Endothelial cell of umbilical vein (primary cell): ENCODE results near the gene MRE11. TPM values are rescaled to one million over a fixed set of nuclear protein-coding genes. Genes with fewer than 3 reads are reported as not detected.

ENCODE experiments used
- BruUV-seq: library from RNA; stranded (reverse); fragments of 400-500 nt; replicated peaks from 2 replicates; lab custom pipeline; 2021; lab: Mats Ljungman, UMichigan
- CTCF ChIA-PET: fragments of 300-600, 350-600 bp; sonication (Branson Sonifier 250); formaldehyde crosslinking; loops from one replicate; lab custom pipeline; 2021; ENCODE audit warnings: antibody characterized with exemption, inconsistent platforms; lab: Charles Lee
- POLR2A ChIA-PET: fragments of 300-600, 350-600 bp; sonication (Branson Sonifier 250); formaldehyde crosslinking; loops from one replicate; lab custom pipeline; 2021; ENCODE audit warnings: antibody characterized with exemption, inconsistent platforms; lab: Charles Lee
- DNase-seq: peaks from one replicate; pipeline ENCODE4 v3.0.0-alpha.2; 2011; ENCODE audit warnings: low read depth, low spot score
- FAIRE-seq: peaks from 2 replicates; lab custom pipeline; 2011; peaks lifted over from hg19 to GRCh38; lab: Jason Lieb, UNC
- H2AFZ ChIP-seq: 2 replicates; pipeline ENCODE4 v1.6.0; 2012; ENCODE audit warnings: low read depth, low read length, control low read depth, inconsistent platforms
- H3K27ac ChIP-seq: 2 replicates; pipeline ENCODE4 v1.5.1; 2011; ENCODE audit warnings: low read depth, mild to moderate bottlenecking, control low read depth, low read length, moderate library complexity; ENCODE audit not compliant: insufficient read depth
- H3K27me3 ChIP-seq, 2 experiments: 2 replicates each; pipeline versions ENCODE4 v1.6.0 to v1.6.1; 2011; ENCODE audit warnings: low read length in 2 of 2, mixed read lengths in 1 of 2; ENCODE audit not compliant: control insufficient read depth in 2 of 2, insufficient read depth in 2 of 2
- H3K36me3 ChIP-seq, 2 experiments: 2 replicates in 1 of 2; 3 replicates in 1 of 2; pipeline ENCODE4 v1.5.1; 2011; ENCODE audit warnings: low read length in 2 of 2, mild to moderate bottlenecking in 1 of 2, moderate library complexity in 1 of 2; ENCODE audit not compliant: control insufficient read depth in 2 of 2, insufficient read depth in 2 of 2; ENCODE audit errors: extremely low read depth in 1 of 2
- H3K4me1 ChIP-seq: 3 replicates; pipeline ENCODE4 v1.5.1; 2011; ENCODE audit warnings: mild to moderate bottlenecking, low read length; ENCODE audit not compliant: control insufficient read depth, insufficient read depth; ENCODE audit errors: extremely low read depth
- H3K4me2 ChIP-seq: 2 replicates; pipeline ENCODE4 v1.6.1; 2011; ENCODE audit warnings: low read length, control low read depth, mixed read lengths; ENCODE audit not compliant: insufficient read depth
- H3K4me3 ChIP-seq, 3 experiments: fragments of 200-600 bp in 1 of 3; sonication (generic), shearing (Covaris generic) in 1 of 3; replicated peaks in 1 of 3; 2 replicates each; pipeline ENCODE4 v1.5.1; 2011 to 2016; ENCODE audit warnings: control low read depth in 3 of 3, low read length in 3 of 3, mild to moderate bottlenecking in 2 of 3, inconsistent platforms in 1 of 3, low read depth in 1 of 3, moderate library complexity in 1 of 3; ENCODE audit not compliant: insufficient read depth in 1 of 3
- H3K79me2 ChIP-seq: 2 replicates; pipeline ENCODE4 v1.6.0; 2012; ENCODE audit warnings: low read length, inconsistent platforms; ENCODE audit not compliant: control insufficient read depth, insufficient read depth
- H3K9ac ChIP-seq: replicated peaks from 2 replicates; pipeline ENCODE3; 2011; ENCODE audit warnings: low read length, control low read depth; ENCODE audit not compliant: insufficient read depth; ENCODE audit errors: extremely low read depth
- H3K9me1 ChIP-seq: replicated peaks from 3 replicates; pipeline ENCODE4 v1.6.0; 2011; ENCODE audit warnings: mild to moderate bottlenecking, low read length; ENCODE audit not compliant: control insufficient read depth, insufficient read depth; ENCODE audit errors: extremely low read depth
- H3K9me3 ChIP-seq: replicated peaks from 2 replicates; pipeline ENCODE4 v1.5.1; 2012; ENCODE audit warnings: low read length, inconsistent platforms; ENCODE audit not compliant: control insufficient read depth, insufficient read depth
- H4K20me1 ChIP-seq: replicated peaks from 2 replicates; pipeline ENCODE3; 2011; ENCODE audit warnings: mild to moderate bottlenecking, low read length; ENCODE audit not compliant: control insufficient read depth, insufficient read depth; ENCODE audit errors: extremely low read depth
- EZH2 ChIP-seq: IDR thresholded peaks from 2 replicates; pipeline ENCODE4 v1.6.1; 2012; ENCODE audit warnings: borderline replicate concordance, low read depth, mild to moderate bottlenecking, moderate library complexity, low read length, inconsistent platforms; ENCODE audit not compliant: severe bottlenecking
- GATA2 ChIP-seq: IDR thresholded peaks from 2 replicates; pipeline ENCODE4 v1.7.0; 2011; ENCODE audit warnings: low read depth, mild to moderate bottlenecking, moderate library complexity, mixed read lengths, low read length; ENCODE audit not compliant: insufficient read length, insufficient read depth
- JUN ChIP-seq: IDR thresholded peaks from 2 replicates; pipeline ENCODE4 v1.6.1; 2011; ENCODE audit warnings: borderline replicate concordance, low read depth; ENCODE audit not compliant: insufficient read length, insufficient read depth
- MAX ChIP-seq: IDR thresholded peaks from 2 replicates; pipeline ENCODE4 v1.6.1; 2011; ENCODE audit not compliant: insufficient read depth, insufficient read length
- MYC ChIP-seq: IDR thresholded peaks from one replicate; pipeline ENCODE4 v1.6.1; 2011; ENCODE audit warnings: mild to moderate bottlenecking, low read depth, low read length
- POLR2A ChIP-seq: IDR thresholded peaks from 2 replicates; pipeline ENCODE4 v1.6.1; 2012; ENCODE audit warnings: low read depth, mild to moderate bottlenecking, control low read depth, low read length
- POLR2AphosphoS5 ChIP-seq: IDR thresholded peaks from 2 replicates; pipeline ENCODE4 v1.6.1; 2012; ENCODE audit warnings: low read depth, mild to moderate bottlenecking, control low read depth, low read length, moderate library complexity; ENCODE audit not compliant: insufficient read depth
- dilution Hi-C: fragments of 300-500 bp; cut with MboI; formaldehyde crosslinking; loops from one replicate; pipeline ENCODE4 v1.15.0; 2019; ENCODE audit warnings: low sequenced_read_pairs; ENCODE audit not compliant: extremely low pct_ligation_motif_present
- intact Hi-C: fragments of 100-400 bp; cut with micrococcal nuclease; formaldehyde crosslinking; loops from one replicate; pipeline ENCODE4 v1.10.0; 2022
- polyA plus RNA-seq, 4 experiments: library from polyadenylated mRNA; depleted of rRNA in 3 of 4; stranded (reverse) in 3 of 4; unstranded in 1 of 4; fragments of >200 nt; gene quantifications; 2 replicates each; pipeline versions ENCODE4 v1.2.1 to v1.2.3, GENCODE V29; 2011 to 2012; ENCODE audit warnings: missing spikeins in 1 of 4
- total RNA-seq: library from RNA; stranded (reverse); gene quantifications from 2 replicates; pipeline ENCODE4 v1.2.3, GENCODE V29; 2021
- TF ChIP-seq, protein P1 (sequence below), 2 donors: IDR thresholded peaks; 1 replicate in 1 of 2; 2 replicates in 1 of 2; pipeline ENCODE4 v1.5.1; 2011; ENCODE audit warnings: low read length in 2 of 2, mild to moderate bottlenecking in 2 of 2, moderate library complexity in 2 of 2, control low read depth in 1 of 2, inconsistent platforms in 1 of 2, low read depth in 1 of 2; ENCODE audit not compliant: insufficient read depth in 1 of 2; ENCODE audit errors: extremely low read depth in 1 of 2

The MRE11 gene
- total and polyA plus RNA-seq, 2 donors (not counting 3 experiments of a cell fraction or from before 2014, with no cell fraction given) = 4.5 to 22.0 TPM

DNA sequence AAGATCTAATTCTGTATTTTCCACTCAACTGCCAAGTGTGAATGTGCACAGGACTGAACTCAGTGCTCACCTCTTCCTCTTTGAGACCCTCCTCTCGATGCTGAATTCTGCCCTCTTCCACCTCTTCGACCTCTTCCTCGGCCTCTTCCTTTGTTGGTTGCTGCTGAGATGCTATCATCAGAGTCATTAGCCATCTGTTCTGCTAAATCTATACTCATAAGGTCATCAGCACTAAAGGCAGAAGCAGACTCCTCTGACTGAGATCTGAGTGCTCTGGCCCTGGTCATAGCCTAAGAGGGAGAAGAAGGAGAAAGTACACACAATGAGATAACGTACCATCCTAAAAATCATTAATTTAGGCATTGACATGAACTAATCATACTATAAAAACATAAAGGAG lies 46.5 kb downstream of the MRE11 start:
- Histone ChIP-seq H3K9me1 (no peaks in the 10 kb centered on the region), H3K79me2 (no peaks in the 10 kb centered on the region), H3K4me2 (no peak overlapping the region), H3K9ac (no peak overlapping the region), H4K20me1 (no peaks in the 10 kb centered on the region), H2AFZ (no peak overlapping the region), H3K27ac (no peak overlapping the region), H3K9me3 (no peaks in the 10 kb centered on the region), H3K4me1 (no peaks in the 10 kb centered on the region), H3K36me3 (peaks cover 0 to 4% of the 10 kb centered on the region in 2 experiments), H3K4me3 (no peak overlapping the region), H3K27me3 (no peaks in the 10 kb centered on the region)
- ChIA-PET CTCF (no interaction called here), POLR2A (no interaction called here)
- dilution Hi-C loops (no loop called here), intact Hi-C loops (no loop called here)
- TF ChIP-seq POLR2AphosphoS5 (no peak), POLR2A (no peak), GATA2 (no peak), MYC (no peak), EZH2 (no peak)
- TF ChIP-seq, protein P1, sequence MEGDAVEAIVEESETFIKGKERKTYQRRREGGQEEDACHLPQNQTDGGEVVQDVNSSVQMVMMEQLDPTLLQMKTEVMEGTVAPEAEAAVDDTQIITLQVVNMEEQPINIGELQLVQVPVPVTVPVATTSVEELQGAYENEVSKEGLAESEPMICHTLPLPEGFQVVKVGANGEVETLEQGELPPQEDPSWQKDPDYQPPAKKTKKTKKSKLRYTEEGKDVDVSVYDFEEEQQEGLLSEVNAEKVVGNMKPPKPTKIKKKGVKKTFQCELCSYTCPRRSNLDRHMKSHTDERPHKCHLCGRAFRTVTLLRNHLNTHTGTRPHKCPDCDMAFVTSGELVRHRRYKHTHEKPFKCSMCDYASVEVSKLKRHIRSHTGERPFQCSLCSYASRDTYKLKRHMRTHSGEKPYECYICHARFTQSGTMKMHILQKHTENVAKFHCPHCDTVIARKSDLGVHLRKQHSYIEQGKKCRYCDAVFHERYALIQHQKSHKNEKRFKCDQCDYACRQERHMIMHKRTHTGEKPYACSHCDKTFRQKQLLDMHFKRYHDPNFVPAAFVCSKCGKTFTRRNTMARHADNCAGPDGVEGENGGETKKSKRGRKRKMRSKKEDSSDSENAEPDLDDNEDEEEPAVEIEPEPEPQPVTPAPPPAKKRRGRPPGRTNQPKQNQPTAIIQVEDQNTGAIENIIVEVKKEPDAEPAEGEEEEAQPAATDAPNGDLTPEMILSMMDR (IDR thresholded peaks at IDR 0.05; ENCODE audit: extremely low read depth in 1 of 2, insufficient read depth in 1 of 2, low read depth in 1 of 2, low read length in 2 of 2) = no peak
- FAIRE-seq (no peak), DNase-seq (no peak)
- BruUV-seq = no TSS peak

DNA sequence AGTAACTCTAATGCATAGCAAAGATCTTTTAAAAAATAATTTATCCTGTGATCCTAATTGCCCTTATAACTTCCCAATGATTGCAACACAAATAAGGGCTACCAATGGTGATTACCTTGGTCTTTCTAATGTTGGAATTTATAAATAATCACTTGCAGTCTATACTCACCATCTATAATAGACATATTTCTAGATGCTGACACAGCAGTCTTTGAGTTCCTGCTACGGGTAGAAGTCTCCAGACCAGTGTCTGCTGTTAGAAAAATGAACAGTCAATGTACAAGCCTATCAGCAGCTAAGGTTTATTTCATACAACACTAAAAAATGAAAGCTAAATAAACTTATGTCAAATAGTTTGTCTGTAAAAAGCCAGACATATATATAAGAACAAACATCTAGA lies 48.0 kb downstream of the MRE11 start:
- H3K4me2 ChIP-seq = no peak overlapping the region
- H3K27me3 ChIP-seq = no peaks in the 10 kb centered on the region
- no peaks in the 10 kb centered on the region for H3K9me3 ChIP-seq
- ChIA-PET POLR2A (no interaction called here), CTCF (no interaction called here)
- no peak overlapping the region for H3K9ac ChIP-seq
- TF ChIP-seq MAX = no peak
- TF ChIP-seq GATA2 = no peak
- no peak for TF ChIP-seq JUN
- TF ChIP-seq MYC = no peak
- BruUV-seq = no TSS peak
- no peaks in the 10 kb centered on the region for H3K79me2 ChIP-seq
- no peaks in the 10 kb centered on the region for H4K20me1 ChIP-seq
- no peak overlapping the region for H3K4me3 ChIP-seq
- DNase-seq (no peak), FAIRE-seq (no peak)
- intact Hi-C loops = no loop called here
- no peaks in the 10 kb centered on the region for H3K4me1 ChIP-seq
- H3K27ac ChIP-seq = no peak overlapping the region
- H2AFZ ChIP-seq = no peak overlapping the region
- H3K36me3 ChIP-seq = peaks cover 0 to 4% of the 10 kb centered on the region in 2 experiments
- dilution Hi-C loops = no loop called here
- H3K9me1 ChIP-seq = no peaks in the 10 kb centered on the region
